ENCODE measurements around the gene EIF2S3B. TPM values are rescaled to one million over a fixed set of nuclear protein-coding genes. Genes with fewer than 3 reads are reported as not detected.

The EIF2S3B gene
- total RNA-seq, 3 donors from 2014 or later (not counting 1 experiment from before 2014, with no cell fraction given): 0.88 TPM; not detected in 2

DNA sequence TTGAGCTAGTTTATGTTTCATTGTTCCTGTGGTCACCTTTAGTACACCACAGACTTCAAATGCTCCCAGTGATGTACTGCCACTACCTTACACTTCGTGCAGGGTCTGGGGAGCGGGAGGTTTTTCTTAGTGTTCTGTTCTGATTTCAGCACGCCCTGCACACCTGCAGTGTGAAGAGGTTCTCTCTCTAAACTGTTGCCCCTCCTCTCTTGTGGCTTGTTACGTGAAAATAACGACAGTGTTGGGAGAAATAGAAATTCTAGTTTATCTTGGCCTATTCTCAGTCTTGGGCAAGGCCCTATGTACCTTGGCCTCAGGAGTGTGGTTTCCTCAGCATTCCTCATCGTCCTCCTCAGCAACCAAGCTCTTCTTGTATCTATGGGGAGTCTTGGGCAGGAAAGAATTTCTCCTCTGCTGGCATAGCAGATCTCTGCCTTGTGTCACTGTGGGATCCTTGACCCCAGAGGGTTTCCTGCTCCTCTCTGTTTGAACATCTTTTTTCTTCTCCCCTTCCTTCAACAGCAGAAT is 48.6 kb downstream of the EIF2S3B start:
- no peak overlapping the region for H3K4me3 ChIP-seq (ENCODE audit: low read length)
- H3K27me3 ChIP-seq (ENCODE audit: control insufficient read depth, insufficient read depth, low read length): no peaks in the 10 kb centered on the region
- Mint-ChIP-seq H3K27ac (peak overlapping the region; percentile 93 to 97), H3K27me3 (ENCODE audit: low read depth in 2 of 2) (no peaks in the 10 kb centered on the region), H3K4me1 (peaks cover 51 to 58% of the 10 kb centered on the region in 2 donors), H3K9me3 (peaks cover 2 to 4% of the 10 kb centered on the region in 2 donors), H3K4me3 (peak overlapping the region; percentile 90), H3K36me3 (no peaks in the 10 kb centered on the region)
- no peaks in the 10 kb centered on the region for H3K36me3 ChIP-seq (ENCODE audit: control insufficient read depth, insufficient read depth, low read length)
- peak in 1 of 2 donors; percentile 66 for DNase-seq
- peak; percentile 45 to 64 (median 49) for ATAC-seq
- intact Hi-C loops (cut with micrococcal nuclease): loop anchor here (5.0 kb wide), 1 partner anchor 57 kb away; no protein-coding TSS in a partner anchor
- TF ChIP-seq, protein P1, sequence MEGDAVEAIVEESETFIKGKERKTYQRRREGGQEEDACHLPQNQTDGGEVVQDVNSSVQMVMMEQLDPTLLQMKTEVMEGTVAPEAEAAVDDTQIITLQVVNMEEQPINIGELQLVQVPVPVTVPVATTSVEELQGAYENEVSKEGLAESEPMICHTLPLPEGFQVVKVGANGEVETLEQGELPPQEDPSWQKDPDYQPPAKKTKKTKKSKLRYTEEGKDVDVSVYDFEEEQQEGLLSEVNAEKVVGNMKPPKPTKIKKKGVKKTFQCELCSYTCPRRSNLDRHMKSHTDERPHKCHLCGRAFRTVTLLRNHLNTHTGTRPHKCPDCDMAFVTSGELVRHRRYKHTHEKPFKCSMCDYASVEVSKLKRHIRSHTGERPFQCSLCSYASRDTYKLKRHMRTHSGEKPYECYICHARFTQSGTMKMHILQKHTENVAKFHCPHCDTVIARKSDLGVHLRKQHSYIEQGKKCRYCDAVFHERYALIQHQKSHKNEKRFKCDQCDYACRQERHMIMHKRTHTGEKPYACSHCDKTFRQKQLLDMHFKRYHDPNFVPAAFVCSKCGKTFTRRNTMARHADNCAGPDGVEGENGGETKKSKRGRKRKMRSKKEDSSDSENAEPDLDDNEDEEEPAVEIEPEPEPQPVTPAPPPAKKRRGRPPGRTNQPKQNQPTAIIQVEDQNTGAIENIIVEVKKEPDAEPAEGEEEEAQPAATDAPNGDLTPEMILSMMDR (IDR thresholded peaks at IDR 0.05): no peak
- H3K4me1 ChIP-seq (ENCODE audit: control insufficient read depth, insufficient read depth, low read length): peaks cover 28% of the 10 kb centered on the region
- H3K27ac ChIP-seq (ENCODE audit: low read length): peak overlapping the region; percentile 85
- H3K9me3 ChIP-seq (ENCODE audit: control insufficient read depth, insufficient read depth, low read length): peaks cover 5% of the 10 kb centered on the region
- WGBS (ENCODE audit: insufficient coverage): 25% methylated on average over 4 of the region's 6 CpGs

DNA sequence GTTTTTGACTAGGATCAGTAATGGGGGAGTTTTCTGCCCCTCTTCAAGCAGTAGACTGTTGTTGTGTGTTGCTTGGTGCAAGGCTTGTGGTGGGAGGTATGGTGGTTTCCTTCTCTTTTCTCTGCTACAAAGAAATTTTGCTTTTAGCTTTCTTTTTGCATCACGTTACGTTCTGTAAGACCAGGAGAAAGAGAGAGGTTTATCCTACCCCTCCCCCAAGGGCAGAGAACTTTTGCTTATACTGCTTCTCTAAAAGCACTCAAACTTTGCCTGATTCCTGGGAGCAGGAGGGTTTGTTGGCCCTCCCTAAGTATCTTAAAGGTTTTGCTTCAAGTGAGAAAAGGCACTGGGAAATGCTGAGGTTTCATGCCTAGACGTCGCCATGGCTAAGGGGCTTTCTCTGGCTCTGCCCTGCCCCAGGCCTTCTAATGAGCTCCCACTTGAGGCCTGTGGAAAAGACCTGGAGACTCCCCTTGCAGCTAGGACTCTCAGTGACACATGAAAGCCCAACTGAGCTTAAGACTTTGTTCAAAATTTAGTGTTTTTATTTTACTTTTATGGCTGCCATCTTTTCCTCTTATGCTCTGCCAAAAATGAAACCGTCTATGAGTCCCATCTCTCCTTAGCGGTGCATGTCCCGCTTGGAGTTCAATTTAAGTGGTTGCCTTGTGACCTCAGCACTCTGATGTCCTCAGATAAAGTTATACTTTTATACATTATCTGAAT is 49.2 kb downstream of the EIF2S3B start:
- 36% methylated on average over 7 of the region's 7 CpGs for WGBS (ENCODE audit: insufficient coverage)
- TF ChIP-seq, protein P1 (IDR thresholded peaks at IDR 0.05): no peak
- peaks cover 57 to 64% of the 10 kb centered on the region in 2 donors for H3K4me1 Mint-ChIP-seq
- H3K4me3 ChIP-seq (ENCODE audit: low read length): peak overlapping the region; percentile 12
- H3K4me1 ChIP-seq (ENCODE audit: control insufficient read depth, insufficient read depth, low read length): peaks cover 30% of the 10 kb centered on the region
- H3K36me3 Mint-ChIP-seq: no peaks in the 10 kb centered on the region
- H3K27ac Mint-ChIP-seq: peak overlapping the region; percentile 93 to 97
- peaks cover 2 to 4% of the 10 kb centered on the region in 2 donors for H3K9me3 Mint-ChIP-seq
- no peaks in the 10 kb centered on the region for H3K27me3 Mint-ChIP-seq (ENCODE audit: low read depth in 2 of 2)
- peak; percentile 24 to 78 for DNase-seq
- intact Hi-C loops (cut with micrococcal nuclease): loop anchor here (5.0 kb wide), 3 partner anchors 58 to 158 kb away; partner anchors contain the start of gene KLRC1
- no peaks in the 10 kb centered on the region for H3K36me3 ChIP-seq (ENCODE audit: control insufficient read depth, insufficient read depth, low read length)
- no peaks in the 10 kb centered on the region for H3K27me3 ChIP-seq (ENCODE audit: control insufficient read depth, insufficient read depth, low read length)
- ATAC-seq: peak; percentile 59 to 72 (median 59)
- peak overlapping the region; percentile 90 for H3K4me3 Mint-ChIP-seq
- peaks cover 5% of the 10 kb centered on the region for H3K9me3 ChIP-seq (ENCODE audit: control insufficient read depth, insufficient read depth, low read length)
- H3K27ac ChIP-seq (ENCODE audit: low read length): peak overlapping the region; percentile 85

DNA sequence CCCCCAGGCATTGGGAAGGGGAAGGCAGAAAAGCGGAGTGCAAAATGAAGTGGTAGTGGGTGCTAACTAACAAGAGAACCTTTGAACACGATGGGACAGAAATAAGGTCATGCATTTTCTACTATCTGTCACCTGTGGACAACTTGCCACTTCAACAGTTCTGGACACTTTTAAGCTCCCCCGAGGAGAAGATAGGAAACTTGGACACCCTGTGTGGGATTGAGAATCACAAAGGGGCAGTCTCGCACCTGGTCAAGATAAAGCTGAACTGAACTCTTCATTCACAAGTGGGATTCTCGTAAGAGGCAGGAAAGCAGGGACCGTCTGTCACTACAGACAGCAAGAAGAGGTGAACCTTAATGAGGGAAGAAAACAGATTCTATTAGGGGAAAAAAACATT is 51.6 kb downstream of the EIF2S3B start:
- no peak for ATAC-seq
- TF ChIP-seq, protein P1 (IDR thresholded peaks at IDR 0.05): no peak
- no peak overlapping the region for H3K4me3 ChIP-seq (ENCODE audit: low read length)
- H3K36me3 ChIP-seq (ENCODE audit: control insufficient read depth, insufficient read depth, low read length): no peaks in the 10 kb centered on the region
- no peaks in the 10 kb centered on the region for H3K27me3 Mint-ChIP-seq (ENCODE audit: low read depth in 2 of 2)
- H3K9me3 Mint-ChIP-seq: peaks cover 2 to 4% of the 10 kb centered on the region in 2 donors
- H3K27ac Mint-ChIP-seq: peak overlapping the region; percentile 77 to 84
- H3K27ac ChIP-seq (ENCODE audit: low read length): no peak overlapping the region
- H3K4me1 ChIP-seq (ENCODE audit: control insufficient read depth, insufficient read depth, low read length): peaks cover 40% of the 10 kb centered on the region
- H3K4me1 Mint-ChIP-seq: peaks cover 71 to 76% of the 10 kb centered on the region in 2 donors
- intact Hi-C loops (cut with micrococcal nuclease): loop anchor here (5.0 kb wide), 2 partner anchors 105 to 160 kb away; partner anchors contain the start of gene KLRC1
- H3K36me3 Mint-ChIP-seq: no peaks in the 10 kb centered on the region
- DNase-seq: peak in 1 of 2 donors; percentile 17
- H3K4me3 Mint-ChIP-seq: peak overlapping the region; percentile 10
- no peaks in the 10 kb centered on the region for H3K27me3 ChIP-seq (ENCODE audit: control insufficient read depth, insufficient read depth, low read length)
- WGBS (ENCODE audit: insufficient coverage): 51% methylated on average over 5 of the region's 6 CpGs
- H3K9me3 ChIP-seq (ENCODE audit: control insufficient read depth, insufficient read depth, low read length): no peaks in the 10 kb centered on the region
